Naive thymus-derived CD4-positive, alpha-beta T cell (primary cell): Measurements from ENCODE around the gene ZBP1. TPM values are rescaled to one million over a fixed set of nuclear protein-coding genes. Genes with fewer than 3 reads are reported as not detected.

ENCODE experiments used
- ATAC-seq: fragments of 150-1000 bp; cut with Tn5 transposase; 2 replicates; pipeline ENCODE4 v1.10.0; 2021; ENCODE audit warnings: mild to moderate bottlenecking, moderate library complexity
- CTCF ChIA-PET: fragments of 350-600 bp; sonication (Branson Sonifier 250); formaldehyde crosslinking; loops from one replicate; lab custom pipeline; 2021; ENCODE audit warnings: antibody characterized with exemption; lab: Charles Lee
- POLR2A ChIA-PET: fragments of 350-600 bp; sonication (Branson Sonifier 250); formaldehyde crosslinking; loops from one replicate; lab custom pipeline; 2021; ENCODE audit warnings: antibody characterized with exemption, inconsistent platforms; lab: Charles Lee
- DNase-seq, 9 donors: peaks; one replicate each; pipeline versions ENCODE4 v3.0.0 to v3.0.0-alpha.2; 2020 to 2022; ENCODE audit warnings: mixed read lengths in 1 of 9
- H3K27ac ChIP-seq: one replicate; pipeline ENCODE4 v1.7.0; 2013; ENCODE audit warnings: mild to moderate bottlenecking, low read depth, low read length, moderate library complexity
- H3K27me3 ChIP-seq, 2 donors: one replicate each; pipeline ENCODE4 v1.7.0; 2013; ENCODE audit warnings: low read length in 2 of 2, mild to moderate bottlenecking in 2 of 2, moderate library complexity in 2 of 2; ENCODE audit not compliant: control insufficient read depth in 2 of 2, insufficient read depth in 2 of 2
- H3K36me3 ChIP-seq, 3 experiments: 1 replicate in 2 of 3; 2 replicates in 1 of 3; pipeline ENCODE4 v1.7.0; 2013; ENCODE audit warnings: low read length in 3 of 3, mild to moderate bottlenecking in 3 of 3, moderate library complexity in 1 of 3; ENCODE audit not compliant: insufficient read depth in 3 of 3, control insufficient read depth in 2 of 3
- H3K4me1 ChIP-seq, 2 donors: one replicate each; pipeline ENCODE4 v1.7.0; 2013; ENCODE audit warnings: low read length in 2 of 2, mild to moderate bottlenecking in 2 of 2, moderate library complexity in 1 of 2; ENCODE audit not compliant: control insufficient read depth in 2 of 2, insufficient read depth in 2 of 2
- H3K4me3 ChIP-seq: 2 replicates; pipeline ENCODE4 v1.7.0; 2013; ENCODE audit warnings: mild to moderate bottlenecking, low read length
- H3K9me3 ChIP-seq, 3 experiments: 1 replicate in 2 of 3; 2 replicates in 1 of 3; pipeline ENCODE4 v1.7.0; 2013; ENCODE audit warnings: low read length in 3 of 3; ENCODE audit not compliant: control insufficient read depth in 2 of 3
- H3K27ac Mint-ChIP-seq, 9 donors: one replicate each; pipeline ENCODE4 v1.8.0; 2020 to 2022; ENCODE audit warnings: mixed read lengths in 9 of 9, mild to moderate bottlenecking in 8 of 9, moderate library complexity in 5 of 9, inconsistent platforms in 2 of 9
- H3K27me3 Mint-ChIP-seq, 5 donors: one replicate each; pipeline ENCODE4 v1.8.0; 2021 to 2022; ENCODE audit warnings: mixed read lengths in 5 of 5, mild to moderate bottlenecking in 1 of 5
- H3K36me3 Mint-ChIP-seq, 5 donors: one replicate each; pipeline ENCODE4 v1.8.0; 2020 to 2022; ENCODE audit warnings: mixed read lengths in 5 of 5, mild to moderate bottlenecking in 3 of 5, inconsistent platforms in 1 of 5
- H3K4me1 Mint-ChIP-seq, 7 donors: one replicate each; pipeline ENCODE4 v1.8.0; 2020 to 2022; ENCODE audit warnings: mixed read lengths in 7 of 7, mild to moderate bottlenecking in 3 of 7, inconsistent platforms in 1 of 7
- H3K4me3 Mint-ChIP-seq, 10 donors: one replicate each; pipeline ENCODE4 v1.8.0; 2020 to 2022; ENCODE audit warnings: mild to moderate bottlenecking in 10 of 10, mixed read lengths in 10 of 10, moderate library complexity in 6 of 10, inconsistent platforms in 2 of 10
- H3K9me3 Mint-ChIP-seq, 11 donors: one replicate each; pipeline ENCODE4 v1.8.0; 2020 to 2022; ENCODE audit warnings: mixed read lengths in 11 of 11, mild to moderate bottlenecking in 4 of 11, inconsistent platforms in 1 of 11, moderate library complexity in 1 of 11
- intact Hi-C, 2 donors: fragments of 100-400 bp; cut with micrococcal nuclease; formaldehyde crosslinking; loops; one replicate each; pipeline ENCODE4 v1.15.1; 2023
- polyA plus RNA-seq, 2 donors: library from polyadenylated mRNA; unstranded; fragments of 300-500 nt; fragmentation: Illumina TruSeq; gene quantifications; one replicate each; pipeline ENCODE4 v1.2.3, GENCODE V29; 2021
- total RNA-seq, 6 experiments: library from RNA in 5 of 6; stranded (reverse) in 5 of 6; gene quantifications; 1 replicate in 5 of 6; 2 replicates in 1 of 6; pipeline ENCODE4 v1.2.3 and lab custom pipeline; 2021 to 2026

ZBP1 gene
- total and polyA plus RNA-seq, 7 experiments from 2014 or later, result 5.9 to 27.9 (median 10.4) TPM

DNA sequence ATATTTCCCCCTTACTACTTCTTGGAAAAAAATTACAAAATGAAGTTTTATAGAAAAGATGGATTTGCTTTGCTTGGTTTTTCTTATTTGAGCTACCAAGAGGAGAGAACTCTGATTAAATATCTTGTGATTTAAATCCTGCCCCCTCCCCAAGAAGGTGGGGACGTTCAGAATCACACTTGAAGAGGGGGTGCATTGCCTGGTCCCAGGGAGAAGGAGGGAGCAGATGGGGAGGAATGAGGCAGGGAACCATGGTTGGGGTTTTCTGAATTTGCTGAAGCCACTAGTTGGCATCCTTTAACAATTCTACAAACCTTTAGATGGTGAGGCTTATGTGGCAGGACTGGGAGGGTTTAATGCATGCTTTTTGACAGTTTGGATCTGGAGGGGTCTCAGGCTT, 53.8 kb downstream of the ZBP1 start:
- no peak for ATAC-seq
- Mint-ChIP-seq H3K4me1 (no peaks in the 10 kb centered on the region), H3K36me3 (no peaks in the 10 kb centered on the region)

GRCh38 chr20:57564951-57565642, 55.1 kb downstream of the ZBP1 start:
- Mint-ChIP-seq H3K36me3 (no peaks in the 10 kb centered on the region), H3K27me3 (peaks cover 12 to 22% (median 15%) of the 10 kb centered on the region in 5 donors), H3K4me3 (no peak overlapping the region), H3K9me3 (no peaks in the 10 kb centered on the region), H3K27ac (no peak overlapping the region), H3K4me1 (no peaks in the 10 kb centered on the region)
- Histone ChIP-seq H3K4me1 (no peaks in the 10 kb centered on the region), H3K27ac (no peak overlapping the region), H3K36me3 (no peaks in the 10 kb centered on the region), H3K27me3 (no peaks in the 10 kb centered on the region), H3K9me3 (no peaks in the 10 kb centered on the region), H3K4me3 (no peak overlapping the region)
- intact Hi-C loops, result no loop called here
- ChIA-PET CTCF (no interaction called here), POLR2A (no interaction called here)
- no peak for ATAC-seq
- DNase-seq, result no peak

More for the DNA sequence above, 53.8 kb downstream of the ZBP1 start:
- POLR2A ChIA-PET, result no interaction called here
- Histone ChIP-seq H3K36me3 (no peaks in the 10 kb centered on the region), H3K27me3 (no peaks in the 10 kb centered on the region), H3K4me3 (no peak overlapping the region), H3K4me1 (no peaks in the 10 kb centered on the region), H3K9me3 (no peaks in the 10 kb centered on the region), H3K27ac (no peak overlapping the region)
- intact Hi-C loops, result no loop called here
- H3K9me3 Mint-ChIP-seq, result no peaks in the 10 kb centered on the region
- no peak overlapping the region for H3K27ac Mint-ChIP-seq
- peaks cover 12 to 22% (median 17%) of the 10 kb centered on the region in 5 donors for H3K27me3 Mint-ChIP-seq
- DNase-seq, result no peak
- H3K4me3 Mint-ChIP-seq, result no peak overlapping the region
- CTCF ChIA-PET, result interaction anchor here (0.6 kb wide), 1 partner anchor 1176 kb away, joined by 4 read pairs; no protein-coding TSS in a partner anchor

DNA sequence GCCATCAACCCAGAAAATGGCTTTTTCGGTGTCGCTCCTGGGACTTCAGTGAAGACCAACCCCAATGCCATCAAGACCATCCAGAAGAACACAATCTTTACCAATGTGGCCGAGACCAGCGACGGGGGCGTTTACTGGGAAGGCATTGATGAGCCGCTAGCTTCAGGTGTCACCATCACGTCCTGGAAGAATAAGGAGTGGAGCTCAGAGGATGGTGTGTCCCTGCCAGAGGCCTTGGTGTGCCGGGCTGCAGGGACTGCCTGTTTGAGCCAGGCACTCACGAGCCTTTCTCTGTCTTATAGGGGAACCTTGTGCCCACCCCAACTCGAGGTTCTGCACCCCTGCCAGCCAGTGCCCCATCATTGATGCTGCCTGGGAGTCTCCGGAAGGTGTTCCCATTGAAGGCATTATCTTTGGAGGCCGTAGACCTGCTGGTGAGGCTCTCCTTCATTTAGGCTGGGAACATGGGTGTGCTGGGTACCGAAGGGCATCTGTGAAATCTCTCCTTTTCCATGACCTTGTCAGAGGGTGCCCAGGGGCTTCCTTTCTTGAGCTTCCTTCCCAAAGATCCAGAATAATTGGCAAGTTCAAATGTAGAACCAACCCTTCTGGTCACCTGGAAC, 55.9 kb downstream of the ZBP1 start:
- H3K27me3 Mint-ChIP-seq, result peaks cover 13 to 30% (median 15%) of the 10 kb centered on the region in 5 donors
- ChIA-PET CTCF (no interaction called here), POLR2A (no interaction called here)
- no peaks in the 10 kb centered on the region for H3K27me3 ChIP-seq
- H3K27ac ChIP-seq, result no peak overlapping the region
- no peak overlapping the region for H3K4me3 ChIP-seq
- DNase-seq (no peak), ATAC-seq (no peak)
- H3K4me3 Mint-ChIP-seq, result no peak overlapping the region
- no peak overlapping the region for H3K27ac Mint-ChIP-seq
- H3K36me3 ChIP-seq, result no peaks in the 10 kb centered on the region
- H3K4me1 ChIP-seq, result no peaks in the 10 kb centered on the region
- intact Hi-C loops, result no loop called here
- H3K9me3 Mint-ChIP-seq, result no peaks in the 10 kb centered on the region
- no peaks in the 10 kb centered on the region for H3K4me1 Mint-ChIP-seq
- no peaks in the 10 kb centered on the region for H3K36me3 Mint-ChIP-seq
- H3K9me3 ChIP-seq, result no peaks in the 10 kb centered on the region

GRCh38 chr20:57563522-57563921, 56.7 kb downstream of the ZBP1 start:
- Histone ChIP-seq H3K9me3 (no peaks in the 10 kb centered on the region), H3K4me1 (no peaks in the 10 kb centered on the region), H3K27me3 (peaks cover 0 to 5% of the 10 kb centered on the region in 2 donors), H3K27ac (no peak overlapping the region), H3K4me3 (no peak overlapping the region), H3K36me3 (no peaks in the 10 kb centered on the region)
- CTCF ChIA-PET, result no interaction called here
- H3K4me1 Mint-ChIP-seq, result no peaks in the 10 kb centered on the region
- ATAC-seq, result no peak
- H3K36me3 Mint-ChIP-seq, result no peaks in the 10 kb centered on the region
- POLR2A ChIA-PET, result no interaction called here
- intact Hi-C loops, result no loop called here
- no peak overlapping the region for H3K4me3 Mint-ChIP-seq
- H3K9me3 Mint-ChIP-seq, result no peaks in the 10 kb centered on the region
- H3K27ac Mint-ChIP-seq, result no peak overlapping the region
- H3K27me3 Mint-ChIP-seq, result peaks cover 8 to 29% (median 14%) of the 10 kb centered on the region in 5 donors
- DNase-seq, result no peak

GRCh38 chr20:57562541-57563465, 57.4 kb downstream of the ZBP1 start:
- Mint-ChIP-seq H3K9me3 (no peaks in the 10 kb centered on the region), H3K4me3 (no peak overlapping the region), H3K27ac (no peak overlapping the region), H3K36me3 (no peaks in the 10 kb centered on the region), H3K4me1 (no peaks in the 10 kb centered on the region), H3K27me3 (peaks cover 5 to 26% (median 16%) of the 10 kb centered on the region in 5 donors)
- CTCF ChIA-PET, result no interaction called here
- DNase-seq (no peak), ATAC-seq (no peak)
- Histone ChIP-seq H3K27me3 (peaks cover 0 to 5% of the 10 kb centered on the region in 2 donors), H3K9me3 (no peaks in the 10 kb centered on the region), H3K4me3 (no peak overlapping the region), H3K27ac (no peak overlapping the region), H3K4me1 (no peaks in the 10 kb centered on the region), H3K36me3 (no peaks in the 10 kb centered on the region)
- POLR2A ChIA-PET, result interaction anchor here (1.0 kb wide), 1 partner anchor 53 kb away, joined by 4 read pairs; no protein-coding TSS in a partner anchor
- intact Hi-C loops, result no loop called here

GRCh38 chr20:57561356-57562279, 58.6 kb downstream of the ZBP1 start:
- Mint-ChIP-seq H3K27me3 (peaks cover 9 to 29% (median 26%) of the 10 kb centered on the region in 5 donors), H3K27ac (no peak overlapping the region), H3K4me3 (no peak overlapping the region), H3K36me3 (no peaks in the 10 kb centered on the region), H3K4me1 (no peaks in the 10 kb centered on the region), H3K9me3 (peaks cover 0 to 2% (median 0%) of the 10 kb centered on the region in 11 donors)
- ATAC-seq, result no peak
- Histone ChIP-seq H3K4me1 (no peaks in the 10 kb centered on the region), H3K9me3 (no peaks in the 10 kb centered on the region), H3K27ac (no peak overlapping the region), H3K4me3 (no peak overlapping the region), H3K36me3 (no peaks in the 10 kb centered on the region), H3K27me3 (peaks cover 0 to 5% of the 10 kb centered on the region in 2 donors)
- CTCF ChIA-PET, result no interaction called here
- intact Hi-C loops, result no loop called here
- no peak for DNase-seq
- POLR2A ChIA-PET, result no interaction called here
